ENCODE measurements around the gene LAMB4.

DNA sequence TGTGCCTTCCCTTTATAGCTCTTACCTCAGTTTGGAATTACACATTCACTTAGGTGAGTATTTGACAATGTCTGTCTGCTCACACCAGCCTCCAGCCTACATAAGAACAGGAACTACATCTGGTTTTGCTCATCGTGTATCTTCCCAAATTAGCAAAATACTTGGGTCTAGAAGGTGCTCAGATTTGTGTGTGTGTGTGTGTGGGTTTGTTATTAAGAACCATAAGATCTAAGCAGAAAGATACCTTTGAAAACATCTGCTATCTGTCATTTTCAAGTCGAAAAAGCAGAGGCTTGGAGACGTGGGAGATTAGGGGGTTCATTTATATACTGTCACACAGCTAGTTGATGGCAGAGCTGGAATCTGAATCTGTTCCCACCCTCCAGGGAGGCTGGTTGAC lies 14.8 kb upstream of the LAMB4 start:
- TF ChIP-seq, protein P1, sequence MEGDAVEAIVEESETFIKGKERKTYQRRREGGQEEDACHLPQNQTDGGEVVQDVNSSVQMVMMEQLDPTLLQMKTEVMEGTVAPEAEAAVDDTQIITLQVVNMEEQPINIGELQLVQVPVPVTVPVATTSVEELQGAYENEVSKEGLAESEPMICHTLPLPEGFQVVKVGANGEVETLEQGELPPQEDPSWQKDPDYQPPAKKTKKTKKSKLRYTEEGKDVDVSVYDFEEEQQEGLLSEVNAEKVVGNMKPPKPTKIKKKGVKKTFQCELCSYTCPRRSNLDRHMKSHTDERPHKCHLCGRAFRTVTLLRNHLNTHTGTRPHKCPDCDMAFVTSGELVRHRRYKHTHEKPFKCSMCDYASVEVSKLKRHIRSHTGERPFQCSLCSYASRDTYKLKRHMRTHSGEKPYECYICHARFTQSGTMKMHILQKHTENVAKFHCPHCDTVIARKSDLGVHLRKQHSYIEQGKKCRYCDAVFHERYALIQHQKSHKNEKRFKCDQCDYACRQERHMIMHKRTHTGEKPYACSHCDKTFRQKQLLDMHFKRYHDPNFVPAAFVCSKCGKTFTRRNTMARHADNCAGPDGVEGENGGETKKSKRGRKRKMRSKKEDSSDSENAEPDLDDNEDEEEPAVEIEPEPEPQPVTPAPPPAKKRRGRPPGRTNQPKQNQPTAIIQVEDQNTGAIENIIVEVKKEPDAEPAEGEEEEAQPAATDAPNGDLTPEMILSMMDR (IDR thresholded peaks at IDR 0.05), result no peak
- no peak for TF ChIP-seq REST (IDR thresholded peaks at IDR 0.05; ENCODE audit: low read depth, low read length)
- TF ChIP-seq RAD21 (IDR thresholded peaks at IDR 0.05; ENCODE audit: low read length), result no peak
- TF ChIP-seq RFX5 (IDR thresholded peaks at IDR 0.05; ENCODE audit: low read length), result no peak
- TF ChIP-seq MEF2A (IDR thresholded peaks at IDR 0.05; ENCODE audit: borderline replicate concordance, low read depth), result no peak
- TF ChIP-seq, protein P2, sequence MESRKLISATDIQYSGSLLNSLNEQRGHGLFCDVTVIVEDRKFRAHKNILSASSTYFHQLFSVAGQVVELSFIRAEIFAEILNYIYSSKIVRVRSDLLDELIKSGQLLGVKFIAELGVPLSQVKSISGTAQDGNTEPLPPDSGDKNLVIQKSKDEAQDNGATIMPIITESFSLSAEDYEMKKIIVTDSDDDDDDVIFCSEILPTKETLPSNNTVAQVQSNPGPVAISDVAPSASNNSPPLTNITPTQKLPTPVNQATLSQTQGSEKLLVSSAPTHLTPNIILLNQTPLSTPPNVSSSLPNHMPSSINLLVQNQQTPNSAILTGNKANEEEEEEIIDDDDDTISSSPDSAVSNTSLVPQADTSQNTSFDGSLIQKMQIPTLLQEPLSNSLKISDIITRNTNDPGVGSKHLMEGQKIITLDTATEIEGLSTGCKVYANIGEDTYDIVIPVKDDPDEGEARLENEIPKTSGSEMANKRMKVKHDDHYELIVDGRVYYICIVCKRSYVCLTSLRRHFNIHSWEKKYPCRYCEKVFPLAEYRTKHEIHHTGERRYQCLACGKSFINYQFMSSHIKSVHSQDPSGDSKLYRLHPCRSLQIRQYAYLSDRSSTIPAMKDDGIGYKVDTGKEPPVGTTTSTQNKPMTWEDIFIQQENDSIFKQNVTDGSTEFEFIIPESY (IDR thresholded peaks at IDR 0.05; ENCODE audit: borderline replicate concordance, low read depth), result no peak
- TF ChIP-seq USF2 (IDR thresholded peaks at IDR 0.05; ENCODE audit: borderline replicate concordance, low read depth, low read length), result no peak
- no peak for TF ChIP-seq FOXM1 (IDR thresholded peaks at IDR 0.05; ENCODE audit: low read depth)
- TF ChIP-seq, protein P3, sequence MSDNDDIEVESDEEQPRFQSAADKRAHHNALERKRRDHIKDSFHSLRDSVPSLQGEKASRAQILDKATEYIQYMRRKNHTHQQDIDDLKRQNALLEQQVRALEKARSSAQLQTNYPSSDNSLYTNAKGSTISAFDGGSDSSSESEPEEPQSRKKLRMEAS (IDR thresholded peaks at IDR 0.05; ENCODE audit: low read depth), result no peak
- no peak for TF ChIP-seq EP300 (IDR thresholded peaks at IDR 0.05; ENCODE audit: borderline replicate concordance in 1 of 2, low read depth in 1 of 2, low read length in 1 of 2)
- TF ChIP-seq JUND (IDR thresholded peaks at IDR 0.05), result no peak
